ENCODE results near the gene LONRF2. TPM values are rescaled to one million over a fixed set of nuclear protein-coding genes. Genes with fewer than 3 reads are reported as not detected.

The LONRF2 gene
- total RNA-seq, 1 donor from 2014 or later: 14.6 TPM

DNA sequence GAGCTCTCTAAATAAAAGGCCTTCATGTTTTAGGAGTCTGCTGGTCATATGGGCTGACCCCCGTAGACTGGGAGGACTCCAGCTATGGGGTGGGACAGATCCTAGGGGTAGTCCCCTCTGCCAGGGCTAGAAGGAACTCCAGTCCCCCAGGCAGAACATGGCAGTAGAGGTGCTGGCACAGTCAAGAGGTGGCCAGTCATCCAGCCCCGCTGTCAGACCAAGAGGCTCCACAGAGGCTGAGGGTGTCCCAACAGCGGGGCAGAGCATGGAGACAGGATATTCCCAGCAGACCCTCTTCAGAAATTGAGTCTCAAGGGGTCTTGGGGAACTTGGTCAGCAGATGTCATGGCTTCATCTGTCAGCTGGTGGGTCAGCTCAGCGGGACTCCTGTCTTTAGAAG is 76.6 kb downstream of the LONRF2 start:
- no peak for DNase-seq

DNA sequence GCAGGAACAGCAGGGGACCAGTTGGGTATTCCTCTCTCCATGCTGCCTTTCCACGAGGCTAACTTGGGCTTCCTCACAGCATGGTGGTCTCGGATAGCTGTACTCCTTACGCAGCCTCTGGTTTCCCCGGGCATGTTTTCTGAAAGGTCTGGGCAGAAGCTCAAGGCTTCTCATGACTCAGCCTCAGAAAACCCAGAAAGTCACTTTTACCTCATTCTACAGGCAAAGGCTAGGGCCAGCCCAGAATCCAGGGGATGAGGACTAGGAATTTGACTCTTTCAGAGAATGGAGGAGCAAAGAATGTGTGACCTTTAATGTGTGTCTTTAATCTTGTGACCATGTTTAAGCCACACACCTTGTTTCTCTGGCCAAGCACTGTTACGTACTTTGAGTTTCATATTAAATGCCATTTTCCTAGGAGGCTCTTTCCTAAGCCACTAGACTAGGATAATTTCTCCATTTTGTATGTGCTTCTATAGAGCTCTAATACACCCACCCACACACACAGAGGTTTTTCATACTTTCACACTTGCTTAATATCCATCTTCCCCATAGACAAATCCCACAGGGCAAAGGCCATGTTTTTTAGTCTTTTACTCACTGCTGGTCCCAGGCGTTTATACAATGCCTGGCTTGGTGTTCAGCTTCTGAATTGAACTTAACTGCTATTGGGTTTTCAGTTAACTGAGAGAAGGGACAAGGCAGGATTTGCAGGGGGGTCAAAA is 77.3 kb downstream of the LONRF2 start:
- DNase-seq (no peak), ATAC-seq (ENCODE audit: poor library complexity) (no peak)
- intact Hi-C loops (cut with DNase I): loop anchor here (5.0 to 10.0 kb wide), 2 partner anchors 70 to 688 kb away; no protein-coding TSS in a partner anchor

More for the DNA sequence above, 76.6 kb downstream of the LONRF2 start:
- intact Hi-C loops (cut with DNase I): loop anchor here (10.0 kb wide), 1 partner anchor 71 kb away; no protein-coding TSS in a partner anchor
- ATAC-seq (ENCODE audit: poor library complexity): no peak

DNA sequence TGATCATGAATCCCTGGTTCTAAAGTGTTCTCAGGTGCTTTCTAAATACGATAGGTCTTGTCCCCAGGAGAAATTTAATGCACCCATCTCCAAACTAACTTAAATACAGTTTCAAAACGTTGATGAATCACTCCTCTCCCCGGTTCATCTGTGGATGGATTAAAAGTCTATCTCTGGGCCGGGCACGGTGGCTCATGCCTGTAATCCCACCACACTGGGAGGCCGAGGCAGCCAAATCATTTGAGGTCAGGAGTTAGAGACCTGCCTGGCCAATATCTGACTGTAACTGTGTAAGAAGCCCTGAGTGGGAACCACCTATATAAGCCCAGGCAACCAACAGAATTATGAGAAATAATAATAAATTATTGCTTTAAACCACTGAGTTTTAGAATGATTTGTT is 78.7 kb downstream of the LONRF2 start:
- ATAC-seq (ENCODE audit: poor library complexity): no peak
- DNase-seq: no peak
- intact Hi-C loops (cut with DNase I): loop anchor here (5.0 to 10.0 kb wide), 2 partner anchors 69 to 686 kb away; no protein-coding TSS in a partner anchor

DNA sequence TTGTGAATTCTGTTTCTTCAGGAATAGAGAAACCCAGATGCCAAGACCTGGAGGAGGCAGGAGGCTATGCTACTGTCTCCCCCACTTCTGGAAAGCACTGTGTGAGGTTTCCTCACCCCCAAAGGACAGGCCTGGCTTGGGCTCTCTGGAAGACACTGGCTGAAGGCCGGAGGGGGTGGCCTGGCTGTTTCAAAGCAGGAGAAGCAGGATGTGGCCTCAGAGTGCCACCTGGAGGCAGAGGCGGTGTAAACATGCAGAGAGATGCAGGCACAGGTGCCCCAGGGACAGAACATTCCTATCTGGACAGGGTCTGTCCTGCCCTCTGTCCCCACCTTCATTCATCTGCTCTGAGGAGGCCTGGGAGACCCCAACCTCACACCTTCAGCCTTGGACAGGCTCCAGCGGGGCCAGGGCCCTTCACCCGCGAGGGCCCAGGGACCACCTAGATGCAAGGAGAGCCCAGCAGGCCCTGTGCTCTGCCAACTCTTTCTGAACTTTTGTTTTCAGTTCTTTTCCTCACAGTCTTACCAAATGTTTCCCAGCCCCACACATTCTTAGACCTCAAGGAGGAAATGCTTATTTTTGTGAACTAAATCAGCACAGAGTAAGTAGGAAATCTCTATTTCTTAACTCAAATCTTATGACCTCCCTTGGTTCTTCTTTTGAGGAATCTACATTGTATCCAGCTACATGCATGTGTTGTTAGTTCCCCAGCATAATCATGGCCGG is 79.2 kb downstream of the LONRF2 start:
- DNase-seq (peak; percentile 85), ATAC-seq (ENCODE audit: poor library complexity) (peak; percentile 94)
- intact Hi-C loops (cut with DNase I): loop anchor here (5.0 to 10.0 kb wide), 2 partner anchors 68 to 686 kb away; no protein-coding TSS in a partner anchor

DNA sequence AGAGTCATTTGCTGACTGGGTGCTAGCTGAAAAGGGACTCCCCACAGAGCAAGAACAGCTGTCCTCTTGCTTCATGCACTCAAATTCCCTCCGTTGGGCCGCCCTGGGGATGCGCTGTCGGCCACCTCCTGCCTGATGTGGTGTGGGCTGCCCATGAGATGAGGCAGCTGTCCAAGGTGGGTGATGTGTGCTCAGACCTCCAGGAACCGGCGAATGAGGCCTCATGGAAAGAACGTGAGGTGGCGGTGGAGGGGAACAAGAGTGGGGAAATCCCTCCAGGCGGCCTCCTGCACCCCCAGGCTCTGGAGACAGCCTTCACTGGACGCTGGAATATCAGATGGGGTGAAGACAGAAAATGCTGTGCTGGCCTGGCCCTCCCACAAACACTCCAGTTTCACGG is 79.8 kb downstream of the LONRF2 start:
- peak; percentile 37 for ATAC-seq (ENCODE audit: poor library complexity)
- DNase-seq: no peak
- intact Hi-C loops (cut with DNase I): loop anchor here (5.0 to 10.0 kb wide), 2 partner anchors 68 to 685 kb away; no protein-coding TSS in a partner anchor

DNA sequence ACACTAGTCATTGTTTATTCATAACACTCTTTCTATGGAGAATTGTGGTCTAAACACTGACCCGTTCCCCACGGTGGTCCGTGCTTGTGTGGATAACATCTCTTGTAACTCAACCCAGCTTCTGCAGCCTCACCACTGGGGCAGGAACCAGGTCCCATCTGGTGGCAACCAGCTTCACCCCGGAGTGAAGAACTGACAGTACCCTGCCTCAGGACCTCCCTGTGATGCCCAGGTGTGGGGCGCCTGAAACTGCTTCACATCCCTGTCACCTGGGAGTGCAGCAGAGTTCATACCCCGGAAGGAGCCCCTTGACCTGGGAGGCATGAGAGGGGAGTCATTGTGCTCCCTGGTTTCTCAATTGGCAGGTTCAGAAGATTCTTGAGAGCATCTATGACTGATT is 81.1 kb downstream of the LONRF2 start:
- intact Hi-C loops (cut with DNase I): loop anchor here (5.0 to 10.0 kb wide), 2 partner anchors 66 to 684 kb away; no protein-coding TSS in a partner anchor
- DNase-seq: no peak
- ATAC-seq (ENCODE audit: poor library complexity): no peak

DNA sequence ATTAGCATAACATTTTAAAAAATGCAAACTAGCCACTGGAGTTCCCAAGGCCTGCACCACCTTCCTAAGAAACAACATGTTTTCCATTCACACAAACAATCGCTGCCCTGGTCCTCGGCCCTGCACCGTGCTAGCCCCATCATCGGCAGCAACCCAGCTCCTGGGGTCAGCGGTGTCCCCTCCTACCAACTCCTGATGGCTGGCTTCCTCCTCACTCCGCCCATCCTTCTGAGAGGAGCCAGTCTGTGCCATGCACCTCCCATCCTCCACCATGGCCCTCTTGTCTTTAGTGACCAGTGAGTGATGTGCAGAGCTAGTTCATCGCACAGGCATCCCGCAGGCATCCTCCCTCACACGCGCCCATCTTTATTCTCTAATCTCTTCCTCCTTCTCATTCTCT is 81.9 kb downstream of the LONRF2 start:
- intact Hi-C loops (cut with DNase I): loop anchor here (5.0 to 10.0 kb wide), 2 partner anchors 66 to 683 kb away; no protein-coding TSS in a partner anchor
- DNase-seq: no peak
- ATAC-seq (ENCODE audit: poor library complexity): no peak

DNA sequence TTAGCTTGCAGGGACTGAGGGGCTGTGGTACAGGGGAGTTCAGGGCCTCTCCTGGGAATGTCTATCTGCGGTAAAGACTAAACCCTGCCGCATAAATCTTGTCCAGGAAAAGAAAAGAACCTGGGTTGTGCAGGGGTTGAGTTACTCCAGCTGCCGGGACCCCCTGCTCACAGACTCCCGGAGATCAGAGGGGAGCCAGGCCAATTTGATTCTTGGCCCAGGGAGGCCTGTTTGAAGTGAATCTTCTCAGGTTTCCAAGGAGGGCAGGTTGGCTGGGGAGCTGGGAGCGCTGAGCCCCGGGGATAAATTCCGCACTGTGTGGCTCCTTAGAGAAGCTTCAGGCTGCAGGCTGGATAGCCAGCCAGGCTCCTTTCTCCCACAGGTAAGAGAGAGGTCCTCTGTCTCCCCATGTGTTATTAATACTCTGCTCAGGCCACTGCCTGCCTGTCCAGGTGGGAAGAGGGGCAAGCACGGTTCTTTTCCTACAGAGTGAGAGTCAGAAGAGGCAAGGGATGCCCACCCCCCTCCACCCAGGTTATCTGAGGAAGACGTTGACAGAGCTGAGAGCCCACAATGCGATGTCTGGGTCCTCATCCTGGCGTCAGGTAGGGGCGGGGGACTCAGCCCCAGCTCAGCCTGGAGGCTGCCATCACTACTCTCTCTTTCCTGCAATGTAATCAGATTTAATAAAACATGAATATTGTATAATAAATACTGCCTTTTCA is 82.7 kb downstream of the LONRF2 start:
- DNase-seq (no peak), ATAC-seq (ENCODE audit: poor library complexity) (no peak)
- intact Hi-C loops (cut with DNase I): loop anchor here (5.0 to 10.0 kb wide), 2 partner anchors 65 to 682 kb away; no protein-coding TSS in a partner anchor

DNA sequence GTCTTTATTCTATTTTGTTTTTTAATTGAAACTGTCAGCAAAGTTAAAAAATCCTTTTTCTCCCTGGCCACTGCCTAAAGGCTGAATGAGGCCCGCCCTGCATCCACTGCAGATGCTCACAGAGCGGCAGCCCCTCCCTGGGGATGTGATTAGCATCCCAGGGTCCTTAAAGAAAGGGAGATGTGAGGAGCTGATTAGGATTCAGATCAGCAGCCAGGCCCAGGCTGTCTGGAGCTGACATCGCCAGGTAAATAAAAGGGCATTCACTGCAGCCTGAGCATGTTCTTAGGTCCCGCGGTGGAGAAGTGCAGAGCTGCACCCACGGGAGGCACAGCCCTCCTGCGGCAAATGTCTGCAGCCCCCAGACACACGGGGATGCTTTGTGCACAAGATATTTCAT is 83.8 kb downstream of the LONRF2 start:
- intact Hi-C loops (cut with DNase I): no loop called here
- DNase-seq: no peak
- no peak for ATAC-seq (ENCODE audit: poor library complexity)

DNA sequence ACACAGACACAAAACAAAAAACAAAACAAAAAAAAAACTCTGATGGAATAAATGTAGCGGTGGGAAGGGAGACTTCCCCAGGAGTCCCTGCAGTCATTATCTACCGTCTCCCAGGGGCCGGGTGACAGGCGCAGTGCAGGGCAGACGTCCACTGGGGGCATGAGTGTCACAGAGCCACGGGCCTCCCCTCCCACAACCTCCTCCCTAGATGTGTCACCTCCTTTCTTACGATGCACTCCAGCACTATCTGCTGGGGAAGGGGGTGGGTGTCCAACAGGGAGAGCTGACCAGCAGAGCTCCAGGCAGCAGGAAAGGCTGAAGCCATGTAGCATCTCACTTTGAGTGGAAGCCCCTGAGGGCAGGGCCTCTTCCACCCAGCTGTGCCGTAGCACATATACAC is 84.5 kb downstream of the LONRF2 start:
- ATAC-seq (ENCODE audit: poor library complexity): no peak
- intact Hi-C loops (cut with DNase I): no loop called here
- DNase-seq: no peak

DNA sequence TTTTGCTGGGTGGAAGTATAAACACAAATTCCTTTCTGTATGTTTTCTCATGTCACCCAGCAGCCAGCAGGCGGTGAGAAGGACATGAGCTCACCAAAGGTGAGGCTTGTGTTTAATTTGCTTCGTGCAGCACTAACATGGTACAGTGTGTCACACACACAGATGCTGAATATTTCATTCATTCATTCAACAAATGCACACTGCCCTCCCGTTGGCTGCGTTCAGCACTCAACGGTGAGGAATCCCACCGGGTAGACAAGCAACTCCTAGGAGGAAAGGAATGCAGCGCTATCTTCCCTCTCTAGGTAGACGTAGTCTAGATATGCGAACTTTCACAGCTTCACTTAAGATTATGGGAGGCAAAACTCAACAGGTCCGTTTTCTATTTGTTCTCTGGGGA is 85.1 kb downstream of the LONRF2 start:
- intact Hi-C loops (cut with DNase I): no loop called here
- no peak for DNase-seq
- ATAC-seq (ENCODE audit: poor library complexity): no peak

DNA sequence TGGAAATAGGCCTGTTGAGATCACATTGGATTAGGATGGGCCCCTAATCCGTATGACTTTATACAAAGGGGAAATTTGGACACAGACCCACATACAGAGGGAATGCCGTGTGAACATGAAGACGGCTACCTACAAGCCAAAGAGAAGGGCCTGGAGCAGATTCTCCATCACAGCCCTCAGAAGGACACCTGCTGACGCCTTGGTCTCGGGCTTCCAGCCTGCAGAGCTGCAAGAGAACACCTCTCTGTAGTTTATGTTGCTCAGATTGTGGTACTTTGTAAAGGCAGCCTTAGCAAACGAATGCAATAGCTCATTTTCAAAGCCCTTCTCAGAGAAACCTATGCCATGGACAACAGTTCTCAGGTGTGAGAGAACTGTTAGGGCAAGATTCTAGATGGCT is 86.1 kb downstream of the LONRF2 start:
- ATAC-seq (ENCODE audit: poor library complexity) (no peak), DNase-seq (no peak)
- intact Hi-C loops (cut with DNase I): no loop called here

DNA sequence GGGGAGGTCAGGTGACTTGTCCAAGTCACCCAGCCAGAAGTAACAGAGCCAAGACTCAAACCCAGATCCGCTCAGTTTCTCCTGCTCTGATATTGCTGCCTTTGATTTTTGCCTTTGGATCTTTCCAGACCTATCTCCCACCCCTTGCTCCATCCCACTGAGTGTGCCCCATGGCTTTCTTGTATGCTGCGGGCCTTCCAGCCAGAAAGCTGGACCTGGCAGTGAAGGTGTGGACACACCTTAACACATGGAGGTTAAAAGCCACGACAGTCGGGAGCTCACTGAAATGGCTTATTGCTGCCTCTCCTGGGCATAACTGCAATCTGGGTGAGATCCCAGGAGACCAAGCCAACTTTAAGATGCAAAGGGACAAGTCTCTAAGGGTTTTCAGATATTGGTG is 86.7 kb downstream of the LONRF2 start:
- DNase-seq (no peak), ATAC-seq (ENCODE audit: poor library complexity) (no peak)
- intact Hi-C loops (cut with DNase I): no loop called here

DNA sequence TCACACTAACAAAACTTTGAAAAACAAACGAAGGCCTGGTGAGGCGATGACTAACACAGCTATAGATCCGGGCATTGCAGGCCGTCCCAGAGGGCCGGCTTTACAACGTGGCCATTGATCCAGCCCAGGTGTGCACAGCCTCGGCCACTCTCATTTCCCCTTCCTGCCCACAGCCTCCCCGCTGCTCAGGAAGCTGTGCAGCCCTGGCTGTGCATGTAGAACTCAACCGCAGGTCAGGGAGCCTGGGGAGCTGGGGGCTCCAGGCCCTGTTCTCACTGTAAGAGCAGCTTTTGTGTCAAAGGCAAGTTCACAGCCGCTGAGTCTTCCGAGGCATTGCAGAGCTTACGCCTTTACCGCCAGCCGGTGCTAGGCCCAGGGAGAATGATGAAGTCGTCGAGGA is 87.2 kb downstream of the LONRF2 start:
- DNase-seq (no peak), ATAC-seq (ENCODE audit: poor library complexity) (no peak)
- intact Hi-C loops (cut with DNase I): no loop called here

DNA sequence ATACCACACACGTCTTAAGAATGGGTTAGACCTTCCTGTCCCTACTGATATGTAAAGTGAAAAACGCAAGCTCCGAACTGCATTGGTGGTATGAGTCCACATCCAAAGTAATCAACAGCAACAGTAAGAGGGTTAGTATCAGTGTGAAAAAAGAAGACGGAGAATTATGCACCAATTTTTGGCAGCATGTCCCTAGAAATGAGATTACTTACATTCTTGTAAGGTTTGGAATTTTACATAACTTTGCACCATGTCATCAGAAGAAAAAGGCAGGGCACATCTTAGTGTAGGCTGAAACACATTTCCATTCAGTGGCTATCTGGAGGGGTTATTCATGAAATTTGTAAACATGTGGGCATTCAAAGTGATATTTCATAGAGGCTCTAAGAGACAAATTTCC is 88.2 kb downstream of the LONRF2 start:
- intact Hi-C loops (cut with DNase I): no loop called here
- ATAC-seq (ENCODE audit: poor library complexity): no peak
- no peak for DNase-seq

DNA sequence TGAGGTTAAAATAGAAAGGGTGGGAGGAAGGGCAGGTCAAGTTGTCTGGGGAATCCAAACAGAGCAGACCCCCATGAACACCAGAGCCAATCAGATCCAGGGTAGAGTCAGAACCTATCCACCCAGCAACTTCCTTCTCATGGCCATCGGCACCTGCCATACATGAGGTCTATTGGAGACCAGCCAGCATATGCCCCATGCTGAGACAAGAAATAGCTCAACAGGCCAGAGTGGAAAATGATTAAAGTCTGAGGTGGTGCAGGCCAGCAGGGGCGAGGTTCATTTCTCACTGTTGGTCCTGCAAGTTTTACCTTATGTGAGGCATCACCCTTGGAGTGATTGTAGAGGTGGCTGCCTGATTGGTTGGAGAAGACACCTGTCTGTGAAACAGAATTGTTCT is 89.2 kb downstream of the LONRF2 start:
- ATAC-seq (ENCODE audit: poor library complexity) (no peak), DNase-seq (no peak)
- intact Hi-C loops (cut with DNase I): no loop called here

DNA sequence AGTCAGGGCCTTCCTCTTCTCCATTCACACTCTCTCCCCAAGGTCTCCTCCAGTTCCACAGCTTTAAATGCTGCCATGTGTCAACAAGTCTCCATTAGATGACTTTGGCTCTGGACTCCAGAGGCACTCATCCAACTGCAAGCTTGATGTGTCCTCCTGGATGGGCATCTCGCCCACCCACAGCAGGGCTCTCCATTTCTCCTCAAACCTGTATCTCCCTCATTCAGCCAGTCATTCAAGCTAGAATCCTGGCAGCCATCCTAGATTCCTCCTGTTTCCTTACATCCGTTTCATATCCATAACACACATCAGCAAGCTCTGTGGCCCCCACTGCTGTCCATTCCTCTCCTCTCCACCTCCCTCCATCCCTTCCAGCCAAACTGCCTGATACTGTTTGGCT is 91.5 kb downstream of the LONRF2 start:
- no peak for ATAC-seq (ENCODE audit: poor library complexity)

DNA sequence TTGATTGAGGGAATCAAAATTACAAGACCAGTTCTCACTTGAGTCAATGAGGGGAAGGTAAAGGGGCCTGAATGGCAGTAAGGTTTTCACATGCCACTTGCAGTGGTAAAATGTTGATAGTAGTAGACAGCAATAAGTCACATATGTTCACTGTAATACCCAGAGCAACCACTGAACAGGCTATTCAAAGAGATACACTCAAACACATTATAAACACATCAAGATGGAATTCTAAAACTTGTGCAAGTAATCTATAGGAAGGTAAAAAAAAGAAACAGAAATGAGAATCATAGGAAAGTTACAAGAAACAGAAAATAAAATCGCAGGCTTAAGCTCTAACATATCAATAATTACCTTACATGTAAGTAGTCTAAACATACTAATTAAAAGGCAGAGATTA is 93.3 kb downstream of the LONRF2 start:
- ATAC-seq (ENCODE audit: poor library complexity) (no peak), DNase-seq (no peak)
- intact Hi-C loops (cut with DNase I): no loop called here

More for the DNA sequence above, 91.5 kb downstream of the LONRF2 start:
- no peak for DNase-seq
- intact Hi-C loops (cut with DNase I): no loop called here

DNA sequence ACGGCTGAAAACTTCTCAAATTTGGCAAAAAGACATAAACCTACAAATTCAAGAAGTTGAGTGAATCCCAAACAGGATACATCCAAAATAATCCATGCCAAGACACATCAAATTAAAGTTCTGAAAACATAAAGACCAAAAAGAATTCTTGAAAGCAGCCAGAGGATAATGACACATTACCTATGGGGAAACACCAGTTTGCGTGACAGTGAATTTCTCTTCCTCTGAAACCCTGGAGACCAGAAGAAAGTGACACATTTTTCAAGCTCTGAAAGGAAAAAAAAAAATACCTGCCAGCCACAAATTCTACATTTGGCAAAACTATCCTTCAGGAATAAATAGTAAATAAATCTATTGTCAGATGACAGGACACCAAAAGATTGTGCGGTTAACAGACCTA is 93.9 kb downstream of the LONRF2 start:
- intact Hi-C loops (cut with DNase I): no loop called here
- DNase-seq (no peak), ATAC-seq (ENCODE audit: poor library complexity) (no peak)
